ENCODE measurements around the gene SPEM3.
"Not testable (repeated sequence)": the region's sequence is repeated elsewhere in the genome, so short reads cannot be mapped to it uniquely, and the experiment has no call there.

SPEM3 gene

DNA sequence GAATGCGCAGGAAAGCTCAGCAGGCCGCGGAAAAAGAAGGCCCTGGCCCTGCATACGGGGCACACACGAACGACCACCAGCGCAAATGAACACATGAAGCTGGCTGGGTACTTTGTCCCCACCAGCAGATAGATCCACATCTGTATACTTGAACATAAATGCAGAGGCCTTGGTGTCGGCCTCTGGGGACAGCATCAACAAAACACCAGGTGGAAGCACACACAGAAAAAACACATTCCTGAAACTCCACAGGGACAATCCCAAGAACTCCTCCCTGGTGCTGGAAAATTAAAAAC lies 51.4 kb downstream of the SPEM3 start:
- Mint-ChIP-seq H3K9me3 (no peaks in the 10 kb centered on the region), H3K4me3 (peak overlapping the region; percentile 92), H3K36me3 (peaks cover 3% of the 10 kb centered on the region), H3K27ac (peak overlapping the region; percentile 96), H3K27me3 (no peaks in the 10 kb centered on the region), H3K4me1 (peaks cover 76% of the 10 kb centered on the region)

DNA sequence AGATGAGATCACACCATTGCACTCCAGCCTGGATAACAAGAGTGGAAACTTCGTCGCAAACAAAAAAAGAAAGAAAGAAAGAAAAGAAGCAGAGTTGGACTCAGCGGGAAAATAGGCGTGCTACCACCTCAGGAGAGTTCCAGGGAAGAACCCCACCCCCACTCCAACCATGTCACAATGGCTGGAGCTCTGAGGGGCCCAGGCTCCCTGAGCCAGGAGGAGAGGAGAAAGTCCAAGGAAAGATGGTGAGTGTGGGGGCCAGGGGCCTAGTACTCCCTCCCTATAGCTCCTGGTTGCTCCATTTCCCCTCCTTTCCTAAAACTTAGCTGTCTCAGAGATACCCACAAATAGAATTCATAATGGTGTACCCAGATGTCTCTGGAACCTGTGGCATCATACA lies 52.6 kb downstream of the SPEM3 start, which contains the start of gene SLC35G6:
TSS of gene SLC35G6 (plus strand) at position 172 of the 400 bp plus-strand sequence. CDS start at position 243, 71 bp downstream.
- H3K9me3 Mint-ChIP-seq: not testable (repeated sequence)

DNA sequence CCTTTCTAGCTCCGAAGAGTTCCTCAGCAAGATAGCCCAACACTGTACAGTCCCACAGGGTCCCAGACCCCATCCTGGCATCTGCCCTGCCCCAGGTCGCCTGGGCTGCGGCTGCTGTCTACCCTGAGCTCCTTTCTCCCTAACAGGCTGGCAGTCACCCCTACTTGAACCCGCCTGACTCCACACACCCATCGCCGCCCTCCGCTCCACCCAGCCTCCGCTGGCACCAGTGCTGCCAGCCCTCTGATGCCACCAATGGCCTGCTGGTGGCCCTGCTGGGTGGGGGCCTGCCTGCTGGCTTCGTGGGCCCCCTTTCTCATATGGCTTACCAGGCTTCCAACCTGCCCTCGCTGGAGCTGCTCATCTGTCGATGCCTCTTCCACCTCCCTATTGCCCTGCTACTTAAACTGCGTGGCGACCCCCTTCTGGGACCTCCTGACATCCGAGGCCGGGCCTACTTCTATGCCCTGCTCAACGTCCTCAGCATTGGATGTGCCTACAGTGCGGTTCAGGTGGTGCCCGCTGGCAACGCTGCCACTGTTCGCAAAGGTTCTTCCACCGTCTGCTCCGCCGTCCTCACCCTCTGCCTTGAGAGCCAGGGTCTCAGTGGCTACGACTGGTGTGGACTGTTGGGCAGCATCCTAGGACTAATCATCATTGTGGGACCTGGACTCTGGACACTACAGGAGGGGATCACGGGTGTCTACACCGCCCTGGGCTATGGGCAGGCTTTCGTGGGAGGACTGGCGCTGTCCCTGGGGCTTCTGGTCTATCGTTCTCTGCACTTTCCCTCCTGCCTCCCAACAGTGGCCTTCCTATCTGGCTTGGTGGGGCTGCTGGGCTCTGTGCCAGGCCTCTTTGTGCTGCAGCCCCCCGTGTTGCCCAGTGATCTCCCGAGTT lies 53.4 kb downstream of the SPEM3 start:
- H3K4me3 Mint-ChIP-seq: peak overlapping the region; percentile 99
- not testable (repeated sequence) for H3K9me3 Mint-ChIP-seq
- H3K27ac Mint-ChIP-seq: peak overlapping the region; percentile 99

More for the DNA sequence above, 52.6 kb downstream of the SPEM3 start, which contains the start of gene SLC35G6:
- not testable (repeated sequence) for H3K27me3 Mint-ChIP-seq, H3K36me3 Mint-ChIP-seq
- Mint-ChIP-seq H3K4me3 (peak within 1 kb of the TSS; percentile 99), H3K27ac (peak within 1 kb of the TSS; percentile 99), H3K4me1 (peaks cover 78% of the 10 kb centered on the region)

More for the DNA sequence above, 53.4 kb downstream of the SPEM3 start:
- H3K36me3 Mint-ChIP-seq, H3K27me3 Mint-ChIP-seq: not testable (repeated sequence)
- H3K4me1 Mint-ChIP-seq: peaks cover 75% of the 10 kb centered on the region
